Amygdala (tissue), 56 donors: Measurements from ENCODE around the gene RAI1.

Experiments
- DNase-seq, 56 donors: peaks; one replicate each; lab custom pipeline; 2025; lab: John Stamatoyannopoulos, UW

The RAI1 gene

DNA sequence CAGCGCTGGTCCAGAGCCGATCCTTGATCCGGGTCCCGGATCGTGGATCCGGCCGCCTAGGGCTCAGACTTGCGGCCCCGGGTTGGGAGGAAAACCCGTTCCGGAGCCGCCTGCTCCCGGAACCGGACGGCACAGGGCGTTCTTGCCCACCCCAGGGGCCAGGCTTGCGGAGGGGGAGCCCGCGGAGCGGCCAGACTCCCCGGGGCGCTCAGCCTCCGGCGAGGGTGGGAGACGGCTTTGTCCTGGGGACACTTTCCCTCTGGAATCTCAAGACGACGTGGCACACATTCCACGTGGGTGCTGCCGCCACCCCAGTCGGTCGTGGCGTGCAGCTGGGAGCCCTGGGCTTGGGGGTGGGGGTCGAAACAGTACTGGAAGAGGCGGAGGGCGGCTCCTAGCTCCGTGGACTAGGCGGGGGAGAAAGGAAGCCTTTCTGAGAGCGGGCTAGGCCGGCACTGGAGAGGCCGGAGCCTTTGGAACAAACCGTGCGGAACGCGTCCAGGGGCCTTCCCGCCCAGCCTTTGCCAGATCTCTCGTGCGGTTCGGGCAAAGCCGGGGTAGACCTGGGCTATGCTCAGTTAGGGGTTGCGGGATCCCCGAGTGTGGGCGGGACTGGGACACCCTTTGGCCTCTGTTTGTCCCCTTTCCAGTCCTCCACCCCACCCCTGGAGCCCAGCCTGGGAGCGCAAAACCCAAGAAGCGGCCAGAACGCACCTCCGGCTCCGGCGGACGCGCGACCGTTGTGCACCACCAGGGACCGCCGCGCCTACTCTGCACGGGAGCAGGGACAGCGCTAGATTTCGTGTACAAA, 129.0 kb downstream of the RAI1 start:
- peak in 18 of 56 donors; percentile 32 to 73 (median 49) for DNase-seq

DNA sequence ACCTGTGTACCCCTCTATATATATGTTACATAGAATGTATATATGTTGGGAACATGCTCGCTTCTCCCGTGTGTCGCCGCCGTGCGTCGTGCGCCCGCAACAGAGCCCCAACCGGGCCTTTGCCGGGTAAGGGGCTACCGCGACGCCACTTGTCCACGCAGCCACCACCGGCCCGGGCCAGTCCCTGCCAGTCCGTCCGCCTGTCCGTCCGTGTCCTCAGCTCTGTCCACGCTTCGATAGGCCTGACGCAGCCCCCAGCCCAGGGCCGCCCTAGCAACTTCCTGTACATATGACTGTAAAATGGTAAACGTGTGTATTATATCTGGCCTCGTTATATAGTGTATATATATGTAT, 129.6 kb downstream of the RAI1 start:
- no peak for DNase-seq

DNA sequence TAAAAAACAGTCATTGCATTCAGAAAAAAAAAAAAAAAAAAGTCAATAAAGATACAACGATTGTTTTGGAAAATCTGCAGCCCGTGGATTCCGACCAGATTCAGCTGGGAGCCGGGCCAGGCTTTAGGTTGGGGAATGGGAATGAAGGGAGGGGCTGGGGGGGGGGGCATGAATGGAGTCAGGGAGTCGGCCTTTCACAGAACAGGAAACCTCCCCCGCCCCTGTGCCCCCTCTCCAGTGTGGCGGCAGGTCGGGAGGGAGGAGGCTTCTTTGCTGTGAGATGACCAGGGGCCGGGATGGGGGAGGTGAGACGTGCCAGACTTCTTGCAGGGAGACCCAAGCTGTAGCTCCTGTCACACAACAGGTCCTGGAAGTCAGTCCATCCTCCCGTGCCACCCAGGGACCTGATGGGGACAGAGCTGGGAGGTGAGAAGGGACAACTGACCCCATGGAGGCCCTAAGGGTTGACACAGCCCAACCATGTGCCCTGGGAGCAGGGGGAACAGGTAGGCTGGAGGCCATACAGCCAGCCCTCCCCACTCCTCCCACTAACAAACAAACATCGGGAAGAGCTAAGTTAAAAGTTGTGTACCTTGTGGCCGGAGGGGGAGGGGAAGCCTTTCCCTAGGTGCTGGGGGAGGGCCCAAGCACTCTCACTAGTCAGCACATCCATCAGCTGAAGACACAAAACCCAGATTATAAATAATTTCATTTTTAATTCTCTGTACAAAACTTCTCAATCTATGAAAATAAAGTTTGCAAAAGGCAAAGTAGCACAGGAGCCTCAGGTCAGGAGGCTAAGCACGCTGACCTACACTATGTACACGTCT, 130.3 kb downstream of the RAI1 start:
- DNase-seq: peak in 1 of 56 donors; percentile 33

DNA sequence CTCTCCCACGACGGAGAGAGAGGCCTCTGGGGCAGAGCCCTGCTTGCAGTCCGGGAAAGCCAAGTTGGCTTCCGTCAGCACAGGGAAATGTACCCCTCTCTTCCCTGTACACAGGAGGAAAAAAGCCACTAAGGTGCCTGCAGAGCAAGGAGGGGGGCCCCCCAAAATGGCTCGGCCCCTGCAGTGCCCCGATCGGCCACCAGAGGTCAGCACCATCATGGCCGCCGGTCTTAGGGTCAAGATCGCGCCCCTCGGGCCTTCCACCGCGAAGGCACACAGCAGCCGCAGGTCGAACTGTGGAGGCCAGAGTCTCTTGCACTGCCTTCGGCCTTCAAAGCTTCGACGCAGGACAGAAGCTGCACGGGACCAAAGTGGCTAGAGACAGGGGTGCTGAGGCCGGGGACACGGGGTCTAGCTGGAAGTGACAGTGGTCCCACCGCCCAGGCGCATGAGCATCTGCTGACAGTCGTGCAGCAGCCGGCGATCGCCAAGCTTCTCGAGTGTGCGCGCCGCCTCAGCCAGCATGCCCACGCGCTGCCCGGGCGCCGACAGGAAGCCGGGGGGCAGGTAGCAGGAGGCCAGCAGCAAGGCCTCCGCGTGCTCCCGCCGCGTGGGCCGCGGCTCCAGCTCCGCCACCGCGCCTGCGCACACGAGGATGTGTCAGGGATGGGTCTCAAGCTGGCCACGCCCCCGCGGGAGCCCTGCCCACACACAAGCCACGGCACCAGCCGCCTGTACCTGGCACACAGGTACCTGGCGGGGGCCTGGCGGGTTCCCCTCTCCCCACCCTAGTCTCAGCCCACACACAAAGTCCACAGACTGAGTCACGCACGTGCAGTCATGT, 131.2 kb downstream of the RAI1 start:
- DNase-seq: peak in 38 of 56 donors; percentile 20 to 80 (median 52)

DNA sequence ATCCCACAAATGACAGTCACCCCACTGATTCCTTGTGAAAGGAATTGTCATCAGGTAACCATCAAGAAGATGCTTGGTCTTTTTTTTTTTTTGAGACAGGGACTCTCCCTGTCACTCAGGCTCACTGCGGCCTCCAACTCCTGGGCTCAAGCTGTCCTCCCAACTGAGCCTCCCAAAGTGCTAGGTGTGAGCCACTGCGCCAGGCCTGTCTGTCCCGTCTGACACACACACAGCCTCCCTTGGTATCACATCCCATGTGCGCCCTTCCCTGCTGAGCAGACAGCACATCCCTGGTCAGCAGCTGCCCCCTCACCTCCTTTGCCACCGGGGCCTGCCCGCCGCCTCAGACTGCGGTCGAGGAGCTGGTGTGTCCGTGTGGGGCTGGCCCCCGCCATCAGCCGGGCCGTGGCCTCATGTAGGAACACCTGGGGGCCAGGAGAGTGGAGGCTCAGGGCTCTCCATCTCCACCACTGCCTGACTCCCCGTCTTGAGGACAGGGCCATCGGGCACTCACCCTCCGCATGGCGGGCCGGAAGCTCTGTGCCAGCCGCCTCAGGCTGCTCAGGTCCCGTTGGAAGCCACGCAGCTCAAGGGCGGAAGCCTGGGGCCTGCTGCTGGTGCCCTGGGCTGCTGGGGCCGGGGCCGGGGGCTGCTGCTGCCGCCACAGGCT, 131.9 kb downstream of the RAI1 start:
- peak in 1 of 56 donors; percentile 51 for DNase-seq

DNA sequence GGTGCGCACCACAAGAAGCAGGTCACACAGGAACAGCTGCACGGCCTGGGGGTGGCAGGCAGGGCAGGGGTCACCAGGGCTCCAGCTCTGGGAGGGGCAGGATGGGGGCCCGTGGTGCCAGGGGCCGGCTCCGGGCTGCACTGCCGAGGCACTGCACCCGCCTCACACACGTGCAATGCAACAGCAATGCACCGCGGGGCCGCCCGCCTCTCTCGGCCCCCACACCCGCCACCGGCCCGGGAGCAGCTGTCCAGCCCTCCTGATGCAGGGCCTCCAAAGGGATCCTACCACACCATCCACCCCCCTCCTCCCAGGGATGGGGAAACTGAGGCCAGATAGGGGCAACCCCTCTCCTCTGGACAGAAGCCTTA, 132.5 kb downstream of the RAI1 start:
- DNase-seq: no peak

DNA sequence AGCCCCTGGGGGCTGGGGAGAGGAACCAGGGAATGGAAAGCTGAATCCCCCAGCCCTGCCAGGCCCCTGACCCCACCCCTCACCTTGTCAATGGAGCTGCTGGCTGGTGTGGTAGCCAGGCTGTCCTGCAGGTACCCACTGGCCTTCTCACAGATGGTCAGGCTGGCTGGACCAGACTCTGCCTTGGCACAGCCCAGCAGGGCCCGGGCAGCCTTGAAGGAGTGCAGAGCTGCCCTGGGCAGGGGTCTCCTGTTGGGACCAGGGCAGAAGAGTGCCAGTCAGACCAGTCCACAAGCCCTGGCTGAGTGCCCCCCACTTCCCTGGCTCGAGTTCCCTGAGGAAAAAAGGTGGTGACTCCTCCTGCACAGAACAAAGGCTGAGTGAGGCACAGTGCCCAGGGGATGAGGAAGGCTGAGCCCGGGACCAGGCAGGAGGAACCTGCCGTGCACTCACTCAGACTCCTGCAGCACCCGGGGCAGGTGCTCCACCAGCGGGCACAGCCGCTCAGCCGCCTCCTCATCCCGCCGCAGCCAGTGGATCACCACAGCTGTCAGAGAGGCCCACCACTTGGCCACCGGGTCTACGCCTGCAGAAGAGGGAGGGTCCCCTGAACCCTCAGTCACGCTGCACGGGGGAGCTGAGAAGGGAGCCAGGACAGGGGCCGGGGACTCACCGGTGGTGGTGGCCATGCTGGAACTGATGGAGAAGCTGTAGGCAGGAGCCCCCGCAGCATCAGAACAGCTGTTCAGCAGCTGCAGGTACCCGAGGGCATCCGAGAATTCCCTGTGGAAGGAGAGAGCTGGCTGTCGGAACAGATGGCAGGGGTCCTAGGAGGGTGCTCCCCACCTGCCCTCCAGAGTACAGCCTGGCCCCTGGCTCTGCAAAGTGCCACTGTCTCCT, 133.2 kb downstream of the RAI1 start:
- no peak for DNase-seq

DNA sequence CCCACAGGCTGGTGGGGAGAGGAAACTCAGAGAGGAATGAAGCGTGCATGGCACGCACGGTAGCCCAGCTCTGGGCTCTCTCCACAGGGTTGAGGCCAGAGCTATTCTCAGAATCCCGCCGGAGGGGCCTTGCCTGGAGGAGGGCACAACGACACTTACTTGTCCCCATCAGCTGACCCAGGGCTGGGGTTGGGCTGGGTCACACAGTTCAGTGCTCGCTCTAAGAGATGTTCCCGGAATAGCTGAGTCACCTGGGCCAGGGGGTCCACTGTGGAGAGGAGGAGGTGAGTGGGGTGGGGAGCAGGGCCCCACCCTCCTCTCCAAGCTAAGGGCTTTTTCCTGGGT, 133.8 kb downstream of the RAI1 start:
- peak in 2 of 56 donors; percentile 52 to 68 for DNase-seq

DNA sequence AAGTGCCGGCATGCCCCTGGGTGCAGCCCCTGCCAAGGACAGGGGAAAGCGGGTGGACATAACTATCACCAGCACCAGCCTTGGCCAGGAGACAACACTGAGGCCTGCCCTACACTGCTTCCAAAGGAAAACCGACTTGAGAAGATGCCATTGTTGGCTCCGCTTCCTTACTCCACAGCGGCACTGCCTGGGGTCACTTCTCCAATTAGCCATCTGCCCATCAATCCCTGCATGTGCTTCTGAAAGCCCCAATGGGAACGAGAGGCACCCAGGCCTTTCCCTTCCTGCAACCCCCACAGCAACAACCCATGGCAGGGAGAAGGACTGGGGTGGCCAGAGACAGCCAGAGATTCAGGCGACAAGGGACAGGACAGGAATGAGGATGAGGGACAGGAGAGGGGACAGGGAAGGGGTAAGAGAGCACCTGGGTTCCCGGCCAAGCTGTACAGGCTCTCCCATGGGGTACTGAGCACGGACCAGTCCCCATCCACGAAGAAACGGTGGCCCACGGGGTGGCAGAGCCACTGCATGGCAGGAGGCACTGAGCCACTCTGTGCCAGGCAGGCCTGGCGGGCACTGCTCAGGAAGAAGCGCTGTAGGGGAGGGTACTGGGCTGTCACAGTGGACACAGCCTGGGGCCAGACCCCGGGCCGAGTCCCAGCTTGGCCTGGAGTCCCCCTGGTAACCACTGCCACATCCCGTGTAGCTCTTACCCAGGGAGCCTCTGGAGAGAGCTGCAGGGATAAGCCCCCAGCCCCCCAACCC, 134.4 kb downstream of the RAI1 start:
- DNase-seq: peak in 12 of 56 donors; percentile 34 to 68 (median 50)

DNA sequence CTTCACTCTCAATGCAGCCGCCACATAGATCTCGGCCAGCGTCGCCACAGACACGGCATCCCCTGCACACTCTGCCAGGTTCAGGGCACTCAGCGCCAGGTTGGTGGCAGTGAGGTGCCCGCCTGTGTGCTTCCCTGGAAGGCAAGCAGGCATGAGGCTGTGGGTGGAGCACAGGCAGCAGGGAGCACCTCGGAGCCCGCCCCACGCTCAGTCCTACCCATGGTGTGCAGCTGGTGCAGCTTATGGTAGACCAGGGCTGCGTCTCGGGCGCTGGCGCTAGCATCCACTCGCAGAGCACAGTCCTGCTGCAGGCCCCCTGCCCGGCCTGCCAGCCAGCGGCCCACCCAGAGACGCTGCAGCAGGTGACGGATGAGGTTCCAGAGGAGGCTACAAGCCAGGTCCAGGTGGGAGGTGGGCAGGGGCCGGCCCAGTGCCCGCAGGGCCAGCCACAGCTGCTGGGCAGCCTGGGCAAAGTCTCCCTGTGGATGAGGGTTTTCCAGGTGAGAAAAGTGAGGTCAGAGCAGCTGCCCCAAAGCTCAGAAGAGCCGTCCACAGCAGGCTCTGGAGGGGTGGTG, 135.1 kb downstream of the RAI1 start:
- peak in 12 of 56 donors; percentile 21 to 56 (median 42) for DNase-seq

DNA sequence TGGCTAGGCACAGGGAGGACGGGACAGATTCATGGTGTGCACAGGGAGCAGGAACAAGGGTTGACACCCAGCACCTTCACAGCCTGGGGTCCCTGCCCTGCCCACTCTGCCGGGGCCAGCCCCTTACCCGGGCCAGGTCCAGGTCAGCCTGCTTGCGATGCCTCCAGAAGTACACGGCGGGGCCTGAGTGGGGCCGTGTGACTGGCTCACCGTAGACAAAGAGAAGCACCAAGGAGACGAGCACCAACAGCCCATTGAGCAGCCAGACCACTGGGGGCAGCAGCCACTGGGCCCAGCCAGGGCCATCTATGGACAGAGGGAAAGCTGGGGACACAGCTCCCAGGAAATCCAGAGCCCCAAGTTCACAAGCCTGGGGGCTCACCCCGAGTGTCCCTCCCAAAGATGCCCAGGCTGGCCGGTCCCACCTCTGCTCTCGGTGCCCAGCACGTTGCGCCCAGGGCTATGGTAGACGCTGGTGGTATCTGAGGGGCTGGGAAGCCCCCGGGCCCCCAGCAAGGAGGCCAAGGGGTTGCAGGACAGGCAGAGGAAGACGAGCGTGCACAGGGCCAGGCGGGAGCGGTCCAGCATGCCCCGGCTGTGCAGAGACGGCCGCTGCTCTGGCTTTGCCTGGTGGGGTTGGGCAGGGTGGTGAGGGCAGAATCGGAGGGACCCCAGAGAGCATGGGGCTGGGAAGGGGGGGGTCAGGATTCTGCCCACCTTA, 135.7 kb downstream of the RAI1 start:
- peak in 1 of 56 donors; percentile 38 for DNase-seq

DNA sequence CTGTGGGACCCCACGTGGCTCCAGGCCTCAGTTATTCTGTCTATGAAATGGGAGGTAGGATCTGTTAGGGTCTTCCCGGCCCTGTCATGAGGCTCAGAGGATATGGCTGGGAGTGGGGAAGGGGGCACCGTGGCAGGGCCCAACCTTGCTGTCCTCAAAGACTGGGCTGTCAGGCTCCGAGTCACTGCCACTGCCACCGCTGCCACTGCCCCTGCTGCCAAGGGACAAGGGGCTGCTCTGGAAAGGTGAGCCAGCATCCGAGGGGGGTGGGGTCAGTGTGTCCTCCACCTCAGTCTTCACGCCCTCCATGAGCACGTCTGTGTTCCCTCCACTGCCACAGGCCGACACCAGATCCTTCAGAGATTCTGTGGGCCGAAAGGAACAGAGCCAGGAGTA, 136.3 kb downstream of the RAI1 start:
- no peak for DNase-seq

DNA sequence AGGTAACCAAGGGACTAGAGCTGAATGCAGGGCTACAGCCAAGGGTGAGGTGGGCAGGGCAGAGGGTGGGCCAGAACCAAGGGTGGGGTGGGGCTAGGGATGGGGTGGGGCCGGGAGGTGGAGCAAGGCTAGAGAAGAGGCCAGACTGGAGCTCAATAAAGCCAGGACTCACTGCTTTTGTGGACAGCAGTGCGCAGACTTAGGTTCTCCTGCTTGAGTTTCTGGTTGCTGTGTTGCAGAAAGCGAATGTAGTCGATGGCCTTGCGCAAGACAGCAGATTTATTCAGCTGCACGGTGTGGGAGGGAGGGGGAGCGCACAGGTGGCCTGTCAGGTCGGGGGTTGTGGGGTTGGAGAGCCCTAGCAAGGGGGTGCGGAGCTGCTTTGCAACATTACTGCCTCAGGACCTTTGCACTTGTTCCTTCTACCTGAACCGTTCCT, 136.8 kb downstream of the RAI1 start:
- DNase-seq: peak in 1 of 56 donors; percentile 25

DNA sequence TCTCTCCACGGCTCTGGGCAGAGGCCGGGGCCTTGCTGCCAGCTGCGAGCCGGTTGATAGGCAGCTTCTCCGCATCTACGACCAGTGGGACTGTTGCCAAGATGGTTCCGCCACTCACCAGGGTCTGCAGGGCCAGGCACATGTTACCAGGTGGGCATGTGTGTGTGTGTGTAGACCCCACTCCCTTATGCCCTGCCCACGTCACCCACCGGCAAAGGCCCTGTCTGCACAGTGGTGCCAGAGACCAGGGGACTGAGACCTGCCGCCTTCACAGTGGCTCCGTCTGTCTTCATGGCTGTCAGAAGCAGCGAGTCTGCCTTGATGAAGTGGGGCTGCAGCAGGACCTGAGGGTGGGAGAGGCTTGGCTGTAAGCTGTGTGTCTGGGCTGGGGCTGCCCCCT, 137.9 kb downstream of the RAI1 start:
- no peak for DNase-seq

DNA sequence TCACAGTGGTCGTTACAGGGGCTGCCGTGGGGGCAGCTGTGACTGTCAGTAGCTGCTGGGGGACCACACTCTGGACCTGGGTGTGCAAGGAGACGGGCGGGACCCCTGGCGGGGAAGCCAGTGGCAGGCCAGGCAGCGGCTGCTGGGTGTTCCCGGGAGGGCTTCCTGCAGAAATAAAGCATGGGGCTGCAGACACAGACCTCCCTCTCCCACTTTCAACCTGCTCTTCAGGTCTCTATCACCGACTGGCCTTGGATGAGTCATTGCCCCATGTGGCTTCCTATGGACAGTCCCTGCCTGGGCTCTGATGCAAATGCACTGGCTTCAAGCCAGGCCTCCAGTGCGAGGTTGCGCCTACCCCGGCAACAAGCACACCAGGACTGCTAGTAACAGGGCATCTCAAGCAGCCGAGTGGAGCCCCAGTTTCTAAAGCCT, 138.3 kb downstream of the RAI1 start:
- peak in 21 of 56 donors; percentile 20 to 77 (median 48) for DNase-seq

DNA sequence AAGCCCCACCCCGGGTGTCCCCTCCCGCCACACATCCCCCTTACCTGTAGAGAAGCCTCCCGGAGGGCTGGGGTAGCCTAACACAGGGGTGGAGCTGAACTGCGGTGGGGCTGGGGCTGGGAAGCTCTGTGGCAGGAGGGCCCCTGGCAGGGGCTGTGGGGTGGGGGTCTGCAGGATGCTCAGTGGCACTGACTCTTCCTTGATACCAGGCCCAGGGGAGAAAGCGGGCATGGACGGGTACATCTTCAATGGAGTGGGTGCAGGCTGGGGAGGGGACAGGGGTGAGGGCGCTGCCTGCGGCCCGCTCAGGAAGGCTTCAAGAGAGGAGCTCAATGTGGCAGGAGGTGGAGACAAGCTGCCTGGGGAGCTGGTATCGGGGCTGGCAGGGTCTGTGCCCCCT, 138.8 kb downstream of the RAI1 start:
- no peak for DNase-seq

DNA sequence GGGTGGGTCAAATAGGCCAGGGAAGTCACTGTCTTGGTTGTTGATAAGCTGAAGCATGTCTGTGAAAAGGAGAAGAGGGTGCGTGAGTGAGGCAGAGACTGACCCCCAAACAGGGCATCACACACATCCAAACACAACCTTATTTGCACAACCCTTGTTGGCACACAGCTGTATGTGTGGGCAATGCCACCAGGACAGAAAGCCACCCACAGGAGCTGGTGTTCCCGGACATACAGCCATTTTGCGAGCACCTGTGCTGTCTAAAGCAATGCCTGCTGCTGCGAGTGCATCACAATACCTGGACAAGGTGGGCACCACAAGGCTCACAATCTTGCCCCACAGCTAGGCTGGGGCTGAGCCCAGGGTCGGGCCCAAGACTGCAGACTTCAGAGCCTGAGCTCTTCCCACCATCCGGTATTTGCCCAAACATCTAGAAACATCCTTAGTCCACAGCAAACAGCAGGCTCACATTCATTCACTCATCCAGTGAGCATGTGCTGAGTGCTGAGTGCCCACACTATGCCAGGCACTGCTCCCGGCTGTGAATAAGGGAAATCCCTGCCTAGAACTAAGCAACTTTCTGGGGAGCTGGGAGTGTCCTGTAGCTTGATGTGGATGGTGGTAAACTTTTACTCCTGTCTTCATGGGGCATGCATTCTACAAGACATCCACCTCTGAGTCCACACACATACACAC, 139.4 kb downstream of the RAI1 start:
- peak in 2 of 56 donors; percentile 21 to 38 for DNase-seq
